DOHH2 (cell line): ENCODE measurements around the gene KIF5B.

Experiments
- CTCF ChIP-seq: fragments of 200-600 bp; sonication (generic); IDR thresholded peaks from one replicate; pipeline ENCODE4 v1.5.1; 2014; ENCODE audit warnings: antibody characterized with exemption, mild to moderate bottlenecking, low read depth, low read length; ENCODE audit not compliant: poor library complexity, severe bottlenecking
- EZH2phosphoT487 ChIP-seq: fragments of 200-600 bp; sonication (generic); IDR thresholded peaks from 2 replicates; pipeline ENCODE4 v1.6.1; 2017; ENCODE audit warnings: borderline replicate concordance, mild to moderate bottlenecking, antibody characterized with exemption, low read length, moderate library complexity, mixed read lengths

DNA sequence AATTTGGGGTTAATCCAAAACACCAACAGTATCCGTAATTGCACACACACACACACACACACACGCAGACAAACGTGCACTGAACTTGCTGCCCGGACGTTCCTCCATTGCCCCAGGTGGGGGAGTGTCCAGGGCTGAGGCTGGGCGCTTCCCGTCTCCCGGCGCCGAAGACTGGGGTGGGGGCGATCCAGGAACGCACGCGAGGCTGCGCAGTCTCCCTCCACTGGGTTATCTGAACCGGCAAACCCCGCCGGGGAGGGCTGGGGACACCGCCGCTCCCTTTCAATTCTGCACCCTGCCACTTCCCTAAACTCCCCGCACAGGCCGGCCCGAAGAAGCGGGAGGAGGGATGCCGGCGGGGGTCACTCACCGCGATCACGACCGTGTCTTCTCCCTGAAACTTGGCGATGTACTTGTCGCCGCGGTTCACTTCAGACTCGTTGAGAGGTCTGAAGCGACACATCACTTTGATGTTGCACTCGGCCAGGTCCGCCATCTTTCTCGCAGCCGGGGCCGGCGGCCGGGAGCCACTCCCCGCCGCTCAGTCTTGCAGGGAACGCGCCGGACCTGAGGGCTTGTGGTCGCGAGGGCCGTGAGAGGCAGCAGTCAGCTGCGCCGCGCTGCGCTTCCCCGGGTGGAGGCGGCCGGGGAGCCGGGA is 618 bp downstream of the KIF5B start:
- TF ChIP-seq CTCF = no peak
- no peak for TF ChIP-seq EZH2phosphoT487
